PC-9 (cell line): ENCODE data around the gene NMD3. TPM values are rescaled to one million over a fixed set of nuclear protein-coding genes. Genes with fewer than 3 reads are reported as not detected.

Experiments
- BruUV-seq: library from RNA; stranded (reverse); fragments of 400-500 nt; replicated peaks from 2 replicates; lab custom pipeline; 2021; lab: Mats Ljungman, UMichigan
- CTCF ChIA-PET: fragments of 300-600 bp; sonication (Branson Sonifier 250); formaldehyde crosslinking; loops from one replicate; lab custom pipeline; 2022; ENCODE audit warnings: antibody characterized with exemption; lab: Charles Lee
- POLR2A ChIA-PET: fragments of 300-600 bp; sonication (Branson Sonifier 250); formaldehyde crosslinking; loops from one replicate; lab custom pipeline; 2022; ENCODE audit warnings: antibody characterized with exemption; ENCODE audit not compliant: unreplicated experiment; lab: Charles Lee
- DNase-seq, 2 experiments: peaks; one replicate each; pipeline versions ENCODE4 v3.0.0 to v3.0.0-alpha.2; 2015 to 2022; ENCODE audit warnings: mixed read lengths in 1 of 2
- H2AFZ ChIP-seq: fragments of 200-600 bp; sonication (generic); 2 replicates; pipeline ENCODE4 v1.8.1; 2017; ENCODE audit warnings: antibody characterized with exemption
- H3F3A ChIP-seq: fragments of 200-600 bp; sonication (generic); 2 replicates; pipeline ENCODE4 v1.8.1; 2017; ENCODE audit warnings: antibody characterized with exemption, mild to moderate bottlenecking, low read depth; ENCODE audit not compliant: insufficient read depth
- H3K27ac ChIP-seq: fragments of 200-600 bp; sonication (generic); 2 replicates; pipeline ENCODE4 v1.6.1; 2016; ENCODE audit warnings: mixed run types
- H3K27me3 ChIP-seq: fragments of 200-600 bp; sonication (generic); 2 replicates; pipeline ENCODE4 v1.6.1; 2016; ENCODE audit warnings: low read depth, mixed run types; ENCODE audit not compliant: insufficient read depth
- H3K36me3 ChIP-seq: fragments of 200-600 bp; sonication (generic); 2 replicates; pipeline ENCODE4 v1.6.1; 2016; ENCODE audit warnings: low read depth, mixed run types
- H3K4me1 ChIP-seq: fragments of 200-600 bp; sonication (generic); replicated peaks from 2 replicates; pipeline ENCODE4 v1.6.1; 2016; ENCODE audit warnings: mixed run types; ENCODE audit not compliant: insufficient read depth
- H3K4me2 ChIP-seq: fragments of 200-600 bp; sonication (generic); 2 replicates; pipeline ENCODE4 v1.6.1; 2017; ENCODE audit warnings: mixed run types
- H3K4me3 ChIP-seq: fragments of 200-600 bp; sonication (generic); 2 replicates; pipeline ENCODE4 v1.6.1; 2016; ENCODE audit warnings: mixed run types
- H3K79me2 ChIP-seq: fragments of 200-600 bp; sonication (generic); 2 replicates; pipeline ENCODE4 v1.6.1; 2017; ENCODE audit warnings: low read depth, mixed run types
- H3K9me2 ChIP-seq: fragments of 200-600 bp; sonication (generic); 2 replicates; pipeline ENCODE4 v1.8.1; 2017; ENCODE audit warnings: mild to moderate bottlenecking; ENCODE audit not compliant: insufficient read depth
- H3K9me3 ChIP-seq: fragments of 200-600 bp; sonication (generic); 2 replicates; pipeline ENCODE4 v1.8.1; 2016; ENCODE audit warnings: low read depth; ENCODE audit not compliant: insufficient read depth
- H4K20me1 ChIP-seq: fragments of 200-600 bp; sonication (generic); 2 replicates; pipeline ENCODE4 v1.8.1; 2017; ENCODE audit not compliant: insufficient read depth
- EZH2 ChIP-seq: fragments of 200-600 bp; sonication (generic); IDR thresholded peaks from 2 replicates; pipeline ENCODE4 v1.8.0; 2017; ENCODE audit warnings: antibody characterized with exemption, low read depth
- intact Hi-C: fragments of 100-400 bp; cut with micrococcal nuclease; formaldehyde crosslinking; loops from one replicate; pipeline ENCODE4 v1.10.0; 2022; ENCODE audit not compliant: unreplicated experiment
- total RNA-seq: library from RNA; stranded (reverse); gene quantifications from 2 replicates; pipeline ENCODE4 v1.2.3, GENCODE V29; 2021
- TF ChIP-seq, protein P1 (sequence below): fragments of 200-600 bp; sonication (generic); conservative IDR thresholded peaks from 2 replicates; pipeline ENCODE4 v1.6.1; 2017; ENCODE audit warnings: mixed run types, antibody characterized with exemption, mild to moderate bottlenecking, moderate library complexity

Gene NMD3
- total RNA-seq, 1 experiment from 2014 or later, result 56.5 TPM

DNA sequence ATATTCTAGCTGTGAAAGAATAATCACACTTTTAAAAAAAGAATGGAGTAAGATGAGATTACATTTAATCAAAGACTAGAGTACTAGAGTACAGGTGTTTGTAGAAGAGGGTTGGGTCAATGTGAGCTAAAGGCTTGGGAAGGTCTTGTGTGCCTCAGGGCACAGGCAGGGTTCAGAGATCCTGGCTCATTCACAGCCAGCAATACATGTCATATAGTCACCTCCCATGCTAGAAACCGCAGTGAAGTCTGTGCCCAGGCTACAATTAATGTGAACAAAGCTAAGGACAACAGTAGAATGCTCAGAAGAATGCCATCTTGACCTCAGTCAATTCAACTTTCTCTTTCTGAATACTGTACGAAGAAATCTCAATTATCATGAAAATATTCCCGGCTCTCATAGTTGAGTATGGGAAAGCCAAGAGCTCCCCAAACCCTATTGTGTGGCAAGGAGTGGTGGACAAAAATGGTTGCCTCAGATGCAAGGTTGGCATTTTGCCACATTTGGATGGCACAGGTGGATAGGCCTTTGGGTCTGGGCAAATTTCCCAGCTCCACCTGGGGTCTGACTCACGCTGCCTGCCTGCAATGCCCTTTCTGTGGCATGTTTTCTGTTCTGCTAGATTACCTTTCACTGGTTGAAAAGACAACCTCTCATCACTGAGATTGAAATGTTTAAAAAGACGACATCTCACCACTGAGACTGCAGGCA, 70.2 kb downstream of the NMD3 start:
- H3K27ac ChIP-seq, result peak overlapping the region; percentile 7; the same call in 1 of the 2 replicates

DNA sequence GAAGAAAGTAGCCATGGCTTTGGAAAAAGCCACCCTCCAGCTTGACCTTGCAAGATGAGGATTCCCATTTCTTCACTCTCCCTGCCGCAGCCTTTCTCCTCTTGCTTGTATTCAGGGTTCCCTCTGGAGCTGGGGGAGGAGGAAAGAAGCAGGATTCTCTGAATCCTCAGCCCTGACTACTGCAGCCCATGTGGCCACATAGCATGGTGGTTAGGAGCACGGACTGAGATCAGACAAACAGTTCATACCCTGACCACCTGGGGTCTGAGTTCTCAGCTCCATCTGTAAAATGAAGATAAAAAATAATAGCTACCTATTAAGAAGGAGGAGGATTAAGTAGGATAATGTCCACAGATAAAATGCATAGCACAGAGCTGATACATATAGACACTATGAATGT, 72.3 kb downstream of the NMD3 start:
- no peaks in the 10 kb centered on the region for H3K79me2 ChIP-seq
- TF ChIP-seq, protein P1, sequence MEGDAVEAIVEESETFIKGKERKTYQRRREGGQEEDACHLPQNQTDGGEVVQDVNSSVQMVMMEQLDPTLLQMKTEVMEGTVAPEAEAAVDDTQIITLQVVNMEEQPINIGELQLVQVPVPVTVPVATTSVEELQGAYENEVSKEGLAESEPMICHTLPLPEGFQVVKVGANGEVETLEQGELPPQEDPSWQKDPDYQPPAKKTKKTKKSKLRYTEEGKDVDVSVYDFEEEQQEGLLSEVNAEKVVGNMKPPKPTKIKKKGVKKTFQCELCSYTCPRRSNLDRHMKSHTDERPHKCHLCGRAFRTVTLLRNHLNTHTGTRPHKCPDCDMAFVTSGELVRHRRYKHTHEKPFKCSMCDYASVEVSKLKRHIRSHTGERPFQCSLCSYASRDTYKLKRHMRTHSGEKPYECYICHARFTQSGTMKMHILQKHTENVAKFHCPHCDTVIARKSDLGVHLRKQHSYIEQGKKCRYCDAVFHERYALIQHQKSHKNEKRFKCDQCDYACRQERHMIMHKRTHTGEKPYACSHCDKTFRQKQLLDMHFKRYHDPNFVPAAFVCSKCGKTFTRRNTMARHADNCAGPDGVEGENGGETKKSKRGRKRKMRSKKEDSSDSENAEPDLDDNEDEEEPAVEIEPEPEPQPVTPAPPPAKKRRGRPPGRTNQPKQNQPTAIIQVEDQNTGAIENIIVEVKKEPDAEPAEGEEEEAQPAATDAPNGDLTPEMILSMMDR, result no peak
- TF ChIP-seq EZH2, result no peak
- H3K27ac ChIP-seq, result no peak overlapping the region
- H3K4me1 ChIP-seq, result peaks cover 24% of the 10 kb centered on the region
- H3K9me2 ChIP-seq, result no peaks in the 10 kb centered on the region
- DNase-seq, result no peak
- intact Hi-C loops, result no loop called here
- H3K9me3 ChIP-seq, result no peaks in the 10 kb centered on the region
- H3K27me3 ChIP-seq, result no peaks in the 10 kb centered on the region
- no peak overlapping the region for H2AFZ ChIP-seq
- BruUV-seq, result no TSS peak
- H3K4me2 ChIP-seq, result no peak overlapping the region
- POLR2A ChIA-PET, result no interaction called here
- H3K36me3 ChIP-seq, result no peaks in the 10 kb centered on the region
- 0 out of 2 replicates have a peak, but pooled peaks cover 9% of the 10 kb centered on the region for H3F3A ChIP-seq
- H4K20me1 ChIP-seq, result no peaks in the 10 kb centered on the region
- H3K4me3 ChIP-seq, result no peak overlapping the region
- CTCF ChIA-PET, result interaction anchor here (0.6 kb wide), 1 partner anchor 913 kb away, joined by 3 read pairs; no protein-coding TSS in a partner anchor

More for the DNA sequence above, 70.2 kb downstream of the NMD3 start:
- Histone ChIP-seq H3K9me2 (no peaks in the 10 kb centered on the region), H3K4me1 (peaks cover 24% of the 10 kb centered on the region), H3K36me3 (no peaks in the 10 kb centered on the region), H2AFZ (no peak overlapping the region; the same call in 1 of the 2 replicates), H3K27me3 (no peaks in the 10 kb centered on the region), H3K79me2 (no peaks in the 10 kb centered on the region), H4K20me1 (no peaks in the 10 kb centered on the region), H3K4me2 (peak overlapping the region; percentile 24), H3F3A (0 out of 2 replicates have a peak, but pooled peaks cover 9% of the 10 kb centered on the region), H3K9me3 (no peaks in the 10 kb centered on the region), H3K4me3 (no peak overlapping the region)
- no peak for TF ChIP-seq EZH2
- TF ChIP-seq, protein P1, result no peak
- no TSS peak for BruUV-seq
- DNase-seq, result peak; percentile 79 to 91
- intact Hi-C loops, result loop anchor here (1.0 kb wide), 5 partner anchors 15 to 118 kb away; partner anchors contain the start of gene SPTSSB
- ChIA-PET POLR2A (interaction anchor here (0.5 to 0.6 kb wide), 4 partner anchors 26 to 687 kb away, joined by 3 to 7 read pairs (median 5); no protein-coding TSS in a partner anchor), CTCF (interaction anchor here (0.7 to 1.8 kb wide), 2 partner anchors 16 to 17 kb away, joined by 3 to 8 read pairs; no protein-coding TSS in a partner anchor)

DNA sequence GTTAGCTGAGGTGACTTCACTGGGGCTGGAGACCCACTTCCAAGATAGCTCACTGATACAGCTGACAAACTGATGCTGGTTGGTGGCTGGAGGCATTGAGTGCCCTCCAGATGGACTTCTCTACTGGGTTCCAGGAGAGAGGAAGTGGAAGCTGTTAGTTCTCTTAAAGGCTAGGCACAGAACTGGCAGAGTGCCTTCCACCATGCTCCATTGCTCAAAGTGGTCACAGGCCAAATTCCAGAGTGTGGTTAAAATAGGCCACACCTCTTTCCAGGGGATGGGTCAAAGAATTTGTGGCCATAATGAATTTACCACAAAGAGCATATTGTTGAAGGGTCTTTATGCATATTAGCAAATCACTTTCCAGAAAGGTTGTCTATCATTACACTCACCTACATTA, 74.2 kb downstream of the NMD3 start:
- intact Hi-C loops, result no loop called here
- H4K20me1 ChIP-seq, result no peaks in the 10 kb centered on the region
- H2AFZ ChIP-seq, result no peak overlapping the region
- no peaks in the 10 kb centered on the region for H3K9me2 ChIP-seq
- no peak overlapping the region for H3K4me2 ChIP-seq
- H3K36me3 ChIP-seq, result no peaks in the 10 kb centered on the region
- H3K79me2 ChIP-seq, result no peaks in the 10 kb centered on the region
- peaks cover 24% of the 10 kb centered on the region for H3K4me1 ChIP-seq
- ChIA-PET POLR2A (no interaction called here), CTCF (no interaction called here)
- no TSS peak for BruUV-seq
- 0 out of 2 replicates have a peak, but pooled peaks cover 9% of the 10 kb centered on the region for H3F3A ChIP-seq
- H3K27ac ChIP-seq, result no peak overlapping the region
- H3K27me3 ChIP-seq, result no peaks in the 10 kb centered on the region
- peaks cover 8% of the 10 kb centered on the region; the same call in 1 of the 2 replicates for H3K9me3 ChIP-seq
- peak in 1 of 2 experiments; percentile 50 for DNase-seq
- no peak overlapping the region for H3K4me3 ChIP-seq
- TF ChIP-seq, protein P1, result no peak
- no peak for TF ChIP-seq EZH2
